ENCODE measurements around the gene MIA.

GRCh38 chr19:40809358-40810086 is 34.2 kb downstream of the MIA start:
- no peak for TF ChIP-seq EZH2 (IDR thresholded peaks at IDR 0.05; ENCODE audit: insufficient read depth, poor library complexity, severe bottlenecking)
- TF ChIP-seq EZH2phosphoT487 (IDR thresholded peaks at IDR 0.05; ENCODE audit: insufficient read depth, low read depth) = no peak

Measured in GM23248 (cell line).